Transverse colon (tissue), 4 donors: ENCODE results near the gene GCDH. TPM values are rescaled to one million over a fixed set of nuclear protein-coding genes. Genes with fewer than 3 reads are reported as not detected.

Experiments used
- DNase-seq: peaks from one replicate; pipeline ENCODE4 v3.0.0-alpha.2; 2019
- H3K27ac ChIP-seq, 4 donors: fragments of 200-600 bp; sonication (generic); 2 replicates each; pipeline ENCODE4 v1.5.1; 2016 to 2018; ENCODE audit warnings: inconsistent platforms in 4 of 4
- H3K27me3 ChIP-seq: fragments of 200-600 bp; sonication (generic); 2 replicates; pipeline ENCODE4 v1.5.1; 2017; ENCODE audit warnings: inconsistent platforms
- H3K36me3 ChIP-seq, 4 donors: fragments of 200-600 bp; sonication (generic); 2 replicates each; pipeline ENCODE4 v1.5.1; 2017 to 2019; ENCODE audit warnings: inconsistent platforms in 4 of 4
- H3K4me1 ChIP-seq, 4 donors: fragments of 200-600 bp; sonication (generic); 2 replicates each; pipeline ENCODE4 v1.5.1; 2017 to 2020; ENCODE audit warnings: inconsistent platforms in 4 of 4
- H3K4me3 ChIP-seq, 4 donors: fragments of 200-600 bp; sonication (generic); 1 replicate in 1 of 4; 2 replicates in 3 of 4; pipeline versions ENCODE4 v1.5.1 to v1.6.1; 2017 to 2019; ENCODE audit warnings: inconsistent platforms in 4 of 4
- H3K9me3 ChIP-seq, 2 donors: fragments of 200-600 bp; sonication (generic); 2 replicates each; pipeline ENCODE4 v1.5.1; 2017 to 2019; ENCODE audit warnings: inconsistent platforms in 2 of 2
- CTCF ChIP-seq, 5 experiments: fragments of 200-600 bp in 3 of 5; fragments of 450-650 bp in 2 of 5; sonication (generic) in 3 of 5; IDR thresholded peaks; 1 replicate in 2 of 5; 2 replicates in 3 of 5; pipeline ENCODE4 v1.5.1; 2016 to 2017; ENCODE audit warnings: antibody characterized with exemption in 5 of 5, inconsistent platforms in 3 of 5, mild to moderate bottlenecking in 2 of 5, moderate library complexity in 1 of 5
- EP300 ChIP-seq: sonication (generic); formaldehyde crosslinking; IDR thresholded peaks from one replicate; pipeline ENCODE4 v1.6.1; 2017; ENCODE audit warnings: antibody characterized with exemption, low read depth
- POLR2A ChIP-seq: fragments of 450-650 bp; IDR thresholded peaks from one replicate; pipeline ENCODE4 v1.6.1; 2016; ENCODE audit warnings: antibody characterized with exemption, mild to moderate bottlenecking, moderate library complexity
- POLR2AphosphoS5 ChIP-seq, 3 donors: sonication (generic); formaldehyde crosslinking; IDR thresholded peaks; one replicate each; pipeline ENCODE4 v1.6.1; 2016; ENCODE audit warnings: antibody characterized with exemption in 3 of 3
- whole genome bisulfite sequencing, 2 donors: methylation state at CpG; one replicate each; pipeline ENCODE4 v1.1.5; 2018; ENCODE audit warnings: low coverage in 1 of 2; 5-methylcytosine and 5-hydroxymethylcytosine counted together
- in situ Hi-C, 4 donors: fragments of 200-750 bp; cut with MboI; loops; one replicate each; pipeline versions ENCODE4 v1.15.0 to v1.15.1; 2017; ENCODE audit warnings: low sequenced_read_pairs in 3 of 4, low pct_ligation_motif_present in 1 of 4, low pct_unique_long_range_greater_than_20kb in 1 of 4
- intact Hi-C: fragments of 100-400 bp; cut with DNase I; formaldehyde crosslinking; loops from one replicate; pipeline ENCODE4 v1.15.1; 2023; ENCODE audit warnings: low total_unique reads
- total RNA-seq, 4 donors: library from RNA; depleted of rRNA; stranded (reverse); fragments of >200 nt; gene quantifications; one replicate each; pipeline ENCODE4 v1.1.0, GENCODE V29; 2016

The GCDH gene
- total RNA-seq, 4 donors from 2014 or later: 1.9 to 43.4 (median 33.2) TPM

- 90% methylated on average over 19 of the region's 19 CpGs; no CpG with 5 or more reads in 1 of the 2 donors for WGBS, 2 donors
- DNase-seq: no peak
Measured at GRCh38 chr19:12865746-12866415, 25.1 kb upstream of the GCDH start.

GRCh38 chr19:12866416-12867119 lies 24.4 kb upstream of the GCDH start:
- H3K9me3 ChIP-seq: no peaks in the 10 kb centered on the region
- in situ Hi-C loops (no loop called here), intact Hi-C loops (no loop called here)
- no peaks in the 10 kb centered on the region for H3K36me3 ChIP-seq
- H3K4me3 ChIP-seq: no peak overlapping the region
- no peak for DNase-seq
- H3K27me3 ChIP-seq: no peaks in the 10 kb centered on the region
- WGBS, 2 donors: 76 to 80% methylated on average over 5 to 29 of the region's 29 CpGs
- peak overlapping the region in 1 of 4 donors; percentile 49 for H3K27ac ChIP-seq
- peaks cover 5 to 12% (median 10%) of the 10 kb centered on the region in 4 donors for H3K4me1 ChIP-seq
- TF ChIP-seq CTCF (IDR thresholded peaks at IDR 0.05): no peak
- no peak for TF ChIP-seq POLR2AphosphoS5 (IDR thresholded peaks at IDR 0.05)
- no peak for TF ChIP-seq POLR2A
- TF ChIP-seq EP300: no peak

More at GRCh38 chr19:12865746-12866415, 25.1 kb upstream of the GCDH start:
- Histone ChIP-seq H3K36me3 (no peaks in the 10 kb centered on the region), H3K9me3 (no peaks in the 10 kb centered on the region), H3K4me3 (no peak overlapping the region), H3K27me3 (no peaks in the 10 kb centered on the region), H3K4me1 (peaks cover 5 to 12% (median 10%) of the 10 kb centered on the region in 4 donors), H3K27ac (no peak overlapping the region)
- TF ChIP-seq POLR2AphosphoS5 (IDR thresholded peaks at IDR 0.05): no peak
- no peak for TF ChIP-seq CTCF (IDR thresholded peaks at IDR 0.05)
- TF ChIP-seq POLR2A: no peak
- TF ChIP-seq EP300: no peak
- in situ Hi-C loops (no loop called here), intact Hi-C loops (no loop called here)

- no peak for TF ChIP-seq CTCF (IDR thresholded peaks at IDR 0.05)
- TF ChIP-seq EP300: no peak
- no peak for TF ChIP-seq POLR2AphosphoS5 (IDR thresholded peaks at IDR 0.05)
- TF ChIP-seq POLR2A: no peak
- in situ Hi-C loops (no loop called here), intact Hi-C loops (no loop called here)
- peak; percentile 76 for DNase-seq
- H3K27ac ChIP-seq: peak overlapping the region in 2 of 4 donors; percentile 1 to 49
- WGBS, 2 donors: 8 to 16% methylated on average over 7 to 41 of the region's 51 CpGs
- H3K4me1 ChIP-seq: peaks cover 5 to 12% (median 10%) of the 10 kb centered on the region in 4 donors
- H3K9me3 ChIP-seq: no peaks in the 10 kb centered on the region
- no peaks in the 10 kb centered on the region for H3K27me3 ChIP-seq
- peak overlapping the region; percentile 14 to 53 (median 42) for H3K4me3 ChIP-seq
- no peaks in the 10 kb centered on the region for H3K36me3 ChIP-seq
Measured at GRCh38 chr19:12867120-12868099, 23.6 kb upstream of the GCDH start.
